HG03095 (cell line): Measurements from ENCODE around the gene SETD9.
A peak's percentile ranks its signal among the peaks of the same experiment; 100 is the strongest.

Experiments used
- ATAC-seq: cut with Tn5 transposase; IDR thresholded peaks from one replicate; pipeline ENCODE4 v1.9.1; 2021; ENCODE audit warnings: moderate library complexity; ENCODE audit not compliant: unreplicated experiment

Gene SETD9

GRCh38 chr5:56934325-56934724, 24.9 kb downstream of the SETD9 start:
- no peak for ATAC-seq

- no peak for ATAC-seq
Measured at GRCh38 chr5:56938858-56939257, 29.5 kb downstream of the SETD9 start.

GRCh38 chr5:56941981-56942380, 32.6 kb downstream of the SETD9 start:
- ATAC-seq, result no peak

GRCh38 chr5:56947052-56947451, 37.7 kb downstream of the SETD9 start:
- ATAC-seq, result no peak

- peak; percentile 44 for ATAC-seq
Measured at GRCh38 chr5:56950626-56951125, 41.3 kb downstream of the SETD9 start.

GRCh38 chr5:56951126-56951945, 41.9 kb downstream of the SETD9 start:
- peak; percentile 40 for ATAC-seq

GRCh38 chr5:56951946-56952691, 42.7 kb downstream of the SETD9 start, which contains the start of gene MIER3:
TSS of gene MIER3 (minus strand) at chr5:56952123. CDS start at chr5:56952102, 21 bp downstream.
- ATAC-seq, result peak; percentile 94

- no peak for ATAC-seq
Measured at GRCh38 chr5:56954262-56954661, 44.9 kb downstream of the SETD9 start.

- ATAC-seq, result no peak
Measured at GRCh38 chr5:56958595-56958994, 49.2 kb downstream of the SETD9 start.

- no peak for ATAC-seq
Measured at GRCh38 chr5:56959326-56959725, 49.9 kb downstream of the SETD9 start.

GRCh38 chr5:56961746-56962145, 52.4 kb downstream of the SETD9 start:
- ATAC-seq, result no peak

- no peak for ATAC-seq
Measured at GRCh38 chr5:56962286-56962685, 52.9 kb downstream of the SETD9 start.

- ATAC-seq, result no peak
Measured at GRCh38 chr5:56963246-56963645, 53.9 kb downstream of the SETD9 start.

GRCh38 chr5:56964173-56964572, 54.8 kb downstream of the SETD9 start:
- ATAC-seq, result no peak
